Esophagus squamous epithelium (tissue), 4 donors: ENCODE measurements around the gene ABLIM2.

Experiments used
- CTCF ChIP-seq, 6 experiments: fragments of 450-650 bp in 4 of 6; fragments of 200-600 bp in 2 of 6; sonication (generic) in 2 of 6; IDR thresholded peaks; one replicate each; pipeline ENCODE4 v1.5.1; 2016 to 2019; ENCODE audit warnings: antibody characterized with exemption in 6 of 6, mild to moderate bottlenecking in 4 of 6, moderate library complexity in 4 of 6
- POLR2A ChIP-seq, 4 donors: fragments of 450-650 bp; IDR thresholded peaks; one replicate each; pipeline ENCODE4 v1.6.1; 2017; ENCODE audit warnings: antibody characterized with exemption in 4 of 4, mild to moderate bottlenecking in 4 of 4, moderate library complexity in 3 of 4

- no peak for TF ChIP-seq POLR2A (IDR thresholded peaks at IDR 0.05)
- TF ChIP-seq CTCF (IDR thresholded peaks at IDR 0.05): no peak
Observed at GRCh38 chr4:8173492-8174242, 15.1 kb upstream of the ABLIM2 start.
